Femur (tissue), 1 donor: Measurements from ENCODE around the gene LARP4.
A peak's percentile ranks its signal among the peaks of the same experiment; 100 is the strongest.
"Not testable (repeated sequence)": the region's sequence is repeated elsewhere in the genome, so short reads cannot be mapped to it uniquely, and the experiment has no call there.

ENCODE experiments used
- DNase-seq: peaks from one replicate; pipeline ENCODE4 v3.0.0-alpha.2; 2017

LARP4 gene

GRCh38 chr12:50400638-50401499, at the start of gene LARP4:
LARP4 (plus strand) TSS chr12:50400885; CDS start chr12:50401011, 126 bp downstream.
- DNase-seq = peak; percentile 97

GRCh38 chr12:50351120-50352043, 49.3 kb upstream of the LARP4 start:
- DNase-seq = no peak

GRCh38 chr12:50353404-50353803, 47.3 kb upstream of the LARP4 start:
- DNase-seq = no peak

GRCh38 chr12:50353869-50354593, 46.7 kb upstream of the LARP4 start:
- DNase-seq = no peak

GRCh38 chr12:50354908-50355307, 45.8 kb upstream of the LARP4 start:
- DNase-seq = no peak

GRCh38 chr12:50355365-50355764, 45.3 kb upstream of the LARP4 start:
- DNase-seq = no peak

- no peak for DNase-seq
Measured at GRCh38 chr12:50362671-50363070, 38.0 kb upstream of the LARP4 start.

GRCh38 chr12:50363141-50363540, 37.5 kb upstream of the LARP4 start:
- DNase-seq = no peak

GRCh38 chr12:50365709-50366406, 34.8 kb upstream of the LARP4 start:
- DNase-seq = no peak

GRCh38 chr12:50370672-50371071, 30.0 kb upstream of the LARP4 start:
- DNase-seq = not testable (repeated sequence)

- no peak for DNase-seq
Measured at GRCh38 chr12:50375802-50376201, 24.9 kb upstream of the LARP4 start.

- DNase-seq = no peak
Measured at GRCh38 chr12:50380761-50381325, 19.8 kb upstream of the LARP4 start.

GRCh38 chr12:50387487-50387886, 13.2 kb upstream of the LARP4 start:
- DNase-seq = no peak

- no peak for DNase-seq
Measured at GRCh38 chr12:50387972-50388478, 12.7 kb upstream of the LARP4 start.

GRCh38 chr12:50388793-50389192, 11.9 kb upstream of the LARP4 start:
- DNase-seq = not testable (repeated sequence)

- no peak for DNase-seq
Measured at GRCh38 chr12:50390316-50390741, 10.4 kb upstream of the LARP4 start.

GRCh38 chr12:50394469-50395029, 6.1 kb upstream of the LARP4 start:
- DNase-seq = no peak

GRCh38 chr12:50397117-50397650, 3.5 kb upstream of the LARP4 start:
- DNase-seq = no peak

- DNase-seq = no peak
Measured at GRCh38 chr12:50398931-50399330, 1.8 kb upstream of the LARP4 start.

GRCh38 chr12:50400104-50400637, 514 bp upstream of the LARP4 start:
- no peak for DNase-seq
